ENCODE data around the gene PSORS1C2. TPM values are rescaled to one million over a fixed set of nuclear protein-coding genes. Genes with fewer than 3 reads are reported as not detected.

Gene PSORS1C2
- total and polyA plus RNA-seq, 2 experiments from 2014 or later, result not detected

GRCh38 chr6:31126396-31127175, 12.3 kb downstream of the PSORS1C2 start:
- in situ Hi-C loops (cut with MboI), result no loop called here
- no peaks in the 10 kb centered on the region for H3K79me2 ChIP-seq (ENCODE audit: insufficient read depth)
- no peak overlapping the region for H2AFZ ChIP-seq
- peak overlapping the region; percentile 51 for H3K27ac ChIP-seq
- H3K27me3 ChIP-seq (replicated peaks; ENCODE audit: insufficient read depth), result no peaks in the 10 kb centered on the region
- H3K9ac ChIP-seq, result peak overlapping the region; percentile 27; the same call in 1 of the 2 replicates
- TF ChIP-seq EZH2phosphoT487 (IDR thresholded peaks at IDR 0.05; ENCODE audit: insufficient read depth, low read depth), result no peak
- TF ChIP-seq EZH2 (IDR thresholded peaks at IDR 0.05; ENCODE audit: insufficient read depth, poor library complexity, severe bottlenecking), result no peak
- no peaks in the 10 kb centered on the region for H3K36me3 ChIP-seq (ENCODE audit: low read depth)
- no peaks in the 10 kb centered on the region for H3K9me3 ChIP-seq (ENCODE audit: low read depth)
- WGBS, 2 experiments (ENCODE audit: low coverage in 1 of 2, low lambda C conversion rate in 2 of 2, missing lambda C conversion rate in 2 of 2), result 81% methylated on average over 15 to 16 of the region's 16 CpGs
- H4K20me1 ChIP-seq (ENCODE audit: insufficient read depth), result no peaks in the 10 kb centered on the region
- H3K4me1 ChIP-seq (ENCODE audit: insufficient read depth), result peaks cover 38% of the 10 kb centered on the region
- no peak overlapping the region for H3K4me3 ChIP-seq
- peak overlapping the region; percentile 35 for H3K4me2 ChIP-seq (ENCODE audit: unreplicated experiment)
- DNase-seq, result no peak
- no peaks in the 10 kb centered on the region for H3K9me2 ChIP-seq (ENCODE audit: insufficient read depth)
- peaks cover 22% of the 10 kb centered on the region for H3F3A ChIP-seq (ENCODE audit: insufficient read depth)

- TF ChIP-seq EZH2phosphoT487 (IDR thresholded peaks at IDR 0.05; ENCODE audit: insufficient read depth, low read depth) (no peak), EZH2 (IDR thresholded peaks at IDR 0.05; ENCODE audit: insufficient read depth, poor library complexity, severe bottlenecking) (no peak)
- no peaks in the 10 kb centered on the region for H3K27me3 ChIP-seq (replicated peaks; ENCODE audit: insufficient read depth)
- WGBS, 2 experiments (ENCODE audit: low coverage in 1 of 2, low lambda C conversion rate in 2 of 2, missing lambda C conversion rate in 2 of 2), result 51 to 55% methylated on average over 12 of the region's 12 CpGs
- peak overlapping the region; percentile 35 for H3K4me2 ChIP-seq (ENCODE audit: unreplicated experiment)
- no peaks in the 10 kb centered on the region for H3K36me3 ChIP-seq (ENCODE audit: low read depth)
- H3F3A ChIP-seq (ENCODE audit: insufficient read depth), result peaks cover 23% of the 10 kb centered on the region
- peak; percentile 98 for DNase-seq
- H4K20me1 ChIP-seq (ENCODE audit: insufficient read depth), result no peaks in the 10 kb centered on the region
- no peak overlapping the region for H2AFZ ChIP-seq
- H3K9me3 ChIP-seq (ENCODE audit: low read depth), result no peaks in the 10 kb centered on the region
- peak overlapping the region; percentile 27; the same call in 1 of the 2 replicates for H3K9ac ChIP-seq
- H3K4me3 ChIP-seq, result no peak overlapping the region
- peak overlapping the region; percentile 51 for H3K27ac ChIP-seq
- in situ Hi-C loops (cut with MboI), result no loop called here
- no peaks in the 10 kb centered on the region for H3K79me2 ChIP-seq (ENCODE audit: insufficient read depth)
- H3K9me2 ChIP-seq (ENCODE audit: insufficient read depth), result no peaks in the 10 kb centered on the region
- peaks cover 38% of the 10 kb centered on the region for H3K4me1 ChIP-seq (ENCODE audit: insufficient read depth)
These were observed 13.1 kb downstream of the PSORS1C2 start for GRCh38 chr6:31125586-31126363.

- Histone ChIP-seq H3K9me3 (ENCODE audit: low read depth) (no peaks in the 10 kb centered on the region), H3K27ac (peak overlapping the region; percentile 38), H4K20me1 (ENCODE audit: insufficient read depth) (no peaks in the 10 kb centered on the region), H3K9ac (no peak overlapping the region), H3F3A (ENCODE audit: insufficient read depth) (peaks cover 23% of the 10 kb centered on the region), H3K4me2 (ENCODE audit: unreplicated experiment) (no peak overlapping the region), H3K9me2 (ENCODE audit: insufficient read depth) (no peaks in the 10 kb centered on the region), H3K27me3 (replicated peaks; ENCODE audit: insufficient read depth) (no peaks in the 10 kb centered on the region), H2AFZ (no peak overlapping the region), H3K36me3 (ENCODE audit: low read depth) (no peaks in the 10 kb centered on the region), H3K79me2 (ENCODE audit: insufficient read depth) (no peaks in the 10 kb centered on the region), H3K4me3 (no peak overlapping the region), H3K4me1 (ENCODE audit: insufficient read depth) (peaks cover 38% of the 10 kb centered on the region)
- peak; percentile 66 for DNase-seq
- WGBS, 2 experiments (ENCODE audit: low coverage in 1 of 2, low lambda C conversion rate in 2 of 2, missing lambda C conversion rate in 2 of 2), result 65 to 69% methylated on average over 8 of the region's 8 CpGs
- no peak for TF ChIP-seq EZH2 (IDR thresholded peaks at IDR 0.05; ENCODE audit: insufficient read depth, poor library complexity, severe bottlenecking)
- no peak for TF ChIP-seq EZH2phosphoT487 (IDR thresholded peaks at IDR 0.05; ENCODE audit: insufficient read depth, low read depth)
- in situ Hi-C loops (cut with MboI), result no loop called here
These were observed 13.7 kb downstream of the PSORS1C2 start for GRCh38 chr6:31125162-31125561.

- H3K36me3 ChIP-seq (ENCODE audit: low read depth), result no peaks in the 10 kb centered on the region
- 42 to 43% methylated on average over 16 of the region's 16 CpGs for WGBS, 2 experiments (ENCODE audit: low coverage in 1 of 2, low lambda C conversion rate in 2 of 2, missing lambda C conversion rate in 2 of 2)
- no peaks in the 10 kb centered on the region for H4K20me1 ChIP-seq (ENCODE audit: insufficient read depth)
- peak overlapping the region; percentile 51 for H3K9ac ChIP-seq
- H3K9me3 ChIP-seq (ENCODE audit: low read depth), result no peaks in the 10 kb centered on the region
- no peaks in the 10 kb centered on the region for H3K9me2 ChIP-seq (ENCODE audit: insufficient read depth)
- peaks cover 38% of the 10 kb centered on the region for H3K4me1 ChIP-seq (ENCODE audit: insufficient read depth)
- H3F3A ChIP-seq (ENCODE audit: insufficient read depth), result peaks cover 23% of the 10 kb centered on the region
- TF ChIP-seq EZH2phosphoT487 (IDR thresholded peaks at IDR 0.05; ENCODE audit: insufficient read depth, low read depth) (no peak), EZH2 (IDR thresholded peaks at IDR 0.05; ENCODE audit: insufficient read depth, poor library complexity, severe bottlenecking) (no peak)
- no peak overlapping the region for H2AFZ ChIP-seq
- peak overlapping the region; percentile 67 for H3K27ac ChIP-seq
- in situ Hi-C loops (cut with MboI), result no loop called here
- no peaks in the 10 kb centered on the region for H3K27me3 ChIP-seq (replicated peaks; ENCODE audit: insufficient read depth)
- no peak overlapping the region for H3K4me3 ChIP-seq
- peak overlapping the region; percentile 47 for H3K4me2 ChIP-seq (ENCODE audit: unreplicated experiment)
- no peaks in the 10 kb centered on the region for H3K79me2 ChIP-seq (ENCODE audit: insufficient read depth)
- DNase-seq, result peak; percentile 96
These were observed 15.8 kb downstream of the PSORS1C2 start for GRCh38 chr6:31122791-31123706.

Measured in GM23248 (cell line).